ENCODE data around the gene NR1D1.
"Not testable (repeated sequence)": the region's sequence is repeated elsewhere in the genome, so short reads cannot be mapped to it uniquely, and the experiment has no call there.

NR1D1 gene

GRCh38 chr17:40100419-40100668 is at the start of gene NR1D1:
Gene NR1D1, minus strand, starts transcription at chr17:40100589. Its CDS starts 495 bp downstream, at chr17:40100094.
- FAIRE-seq (no peak), DNase-seq (ENCODE audit: insufficient read length, low spot score) (no peak)
- TF ChIP-seq CTCF (IDR thresholded peaks at IDR 0.05; ENCODE audit: insufficient read depth, missing control alignments), result no peak

GRCh38 chr17:40148527-40148926 is 48.1 kb upstream of the NR1D1 start:
- FAIRE-seq, result no peak
- no peak for DNase-seq (ENCODE audit: insufficient read length, low spot score)
- no peak for TF ChIP-seq CTCF (IDR thresholded peaks at IDR 0.05; ENCODE audit: insufficient read depth, missing control alignments)

- DNase-seq (ENCODE audit: insufficient read length, low spot score) (no peak), FAIRE-seq (no peak)
- no peak for TF ChIP-seq CTCF (IDR thresholded peaks at IDR 0.05; ENCODE audit: insufficient read depth, missing control alignments)
Observed at GRCh38 chr17:40145476-40145875, 45.1 kb upstream of the NR1D1 start.

GRCh38 chr17:40143166-40143565 is 42.8 kb upstream of the NR1D1 start:
- DNase-seq (ENCODE audit: insufficient read length, low spot score); FAIRE-seq: not testable (repeated sequence)

- DNase-seq (ENCODE audit: insufficient read length, low spot score) (no peak), FAIRE-seq (no peak)
- TF ChIP-seq CTCF (IDR thresholded peaks at IDR 0.05; ENCODE audit: insufficient read depth, missing control alignments), result no peak
Observed at GRCh38 chr17:40139566-40140058, 39.2 kb upstream of the NR1D1 start.

- TF ChIP-seq CTCF (IDR thresholded peaks at IDR 0.05; ENCODE audit: insufficient read depth, missing control alignments), result no peak
- FAIRE-seq (no peak), DNase-seq (ENCODE audit: insufficient read length, low spot score) (no peak)
Observed at GRCh38 chr17:40135817-40136216, 35.4 kb upstream of the NR1D1 start.

DNA sequence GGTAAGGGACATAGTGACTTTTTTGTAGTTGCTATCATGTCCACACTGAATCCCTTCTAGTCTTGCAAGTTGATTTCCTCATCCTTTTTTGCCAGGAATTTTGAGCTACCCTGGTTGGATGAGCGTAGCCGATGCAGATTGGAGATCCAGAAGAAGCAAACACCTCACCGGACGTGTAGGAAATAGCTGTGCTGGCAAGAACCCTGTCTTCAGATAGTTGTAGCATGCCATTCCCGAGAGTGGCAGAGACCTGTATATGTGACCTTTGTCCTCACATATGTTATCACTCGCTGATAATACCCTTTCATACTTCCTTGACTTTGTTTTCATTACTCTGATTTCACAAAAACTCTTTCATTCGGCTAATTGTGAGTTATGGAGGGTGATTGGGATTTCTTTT is 33.8 kb upstream of the NR1D1 start:
- FAIRE-seq (no peak), DNase-seq (ENCODE audit: insufficient read length, low spot score) (no peak)
- no peak for TF ChIP-seq CTCF (IDR thresholded peaks at IDR 0.05; ENCODE audit: insufficient read depth, missing control alignments)

DNA sequence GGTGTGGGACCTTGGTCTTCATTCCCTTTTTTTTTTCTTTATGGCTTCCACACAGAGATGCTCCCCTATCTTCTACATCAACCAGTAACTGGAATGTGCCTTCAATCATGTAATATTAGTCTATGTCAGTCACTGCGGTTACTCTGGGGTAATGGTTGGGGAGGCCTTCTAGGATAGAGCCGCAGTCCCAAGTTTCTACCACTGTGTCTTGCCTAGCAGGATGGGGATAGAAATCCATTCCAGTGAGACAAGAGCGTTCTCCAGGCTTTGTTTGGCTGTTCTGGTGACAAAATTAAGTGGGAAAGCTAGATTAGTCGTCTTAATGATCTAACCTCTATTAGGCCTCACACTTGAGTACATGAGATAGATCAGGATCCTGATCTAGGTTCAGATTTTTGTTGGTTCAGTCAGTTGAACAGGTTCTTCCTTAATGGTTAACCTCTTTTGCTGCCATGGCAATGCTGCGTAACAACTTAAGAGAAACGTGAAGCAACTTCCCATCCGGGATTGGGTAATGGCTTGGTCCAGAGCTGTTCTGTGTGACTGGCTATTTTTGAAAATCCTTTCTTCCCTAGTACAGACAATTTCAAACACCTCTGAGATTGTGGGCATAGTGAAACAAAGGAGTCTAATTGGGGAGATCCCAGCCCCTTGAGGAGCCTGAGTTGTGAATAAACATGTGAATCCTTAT is 30.1 kb upstream of the NR1D1 start:
- no peak for TF ChIP-seq CTCF (IDR thresholded peaks at IDR 0.05; ENCODE audit: insufficient read depth, missing control alignments)
- no peak for FAIRE-seq
- DNase-seq (ENCODE audit: insufficient read length, low spot score), result no peak

All from D721Med (cell line).